ENCODE results near the gene RASAL1.

The RASAL1 gene

DNA sequence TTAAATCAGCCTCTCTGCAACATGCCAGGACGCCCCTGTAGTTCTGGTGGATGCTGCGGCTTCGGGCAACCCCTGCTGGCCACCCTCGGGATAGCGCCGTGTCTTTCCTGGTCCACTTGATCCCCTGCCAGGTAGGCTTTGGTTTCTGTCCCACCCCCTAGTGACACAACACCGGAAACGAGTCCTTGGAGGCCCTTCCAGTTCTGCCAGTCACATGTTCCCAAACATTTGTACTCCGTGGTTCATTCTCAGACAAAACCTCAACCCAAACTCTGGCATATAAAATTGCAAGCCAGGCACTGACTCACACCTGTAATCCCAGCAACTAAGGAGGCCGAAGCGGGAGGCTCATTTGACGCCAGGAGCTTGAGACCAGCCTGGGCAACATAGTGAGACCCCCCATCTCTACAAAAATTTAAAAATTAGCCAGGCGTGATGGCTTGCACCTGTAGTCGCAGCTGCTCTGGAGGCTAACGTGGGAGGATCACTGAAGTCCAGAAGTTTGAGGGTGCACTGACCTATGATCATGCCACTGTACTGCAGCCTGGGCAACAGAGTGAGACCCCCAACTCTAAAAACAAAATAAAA, 37.0 kb downstream of the RASAL1 start (continued):
- TF ChIP-seq HOXD13 (CRISPR knock-in tag; IDR thresholded peaks at IDR 0.05; ENCODE audit: borderline replicate concordance) (no peak), ZNF555 (tag by site-specific recombination; conservative IDR thresholded peaks at IDR 0.05) (no peak), SP2 (tag by site-specific recombination; IDR thresholded peaks at IDR 0.05) (peak; percentile 50; the same call in 1 of the 2 replicates), ZSCAN23 (tag by site-specific recombination; IDR thresholded peaks at IDR 0.05) (no peak), ZNF623 (tag by site-specific recombination; IDR thresholded peaks at IDR 0.05) (no peak), KLF8 (tag by site-specific recombination; IDR thresholded peaks at IDR 0.05) (peak; percentile 50; the same call in 1 of the 2 replicates), ZNF350 (tag by site-specific recombination; IDR thresholded peaks at IDR 0.05) (no peak), ZNF416 (tag by site-specific recombination; IDR thresholded peaks at IDR 0.05) (no peak), SP3 (tag by site-specific recombination; IDR thresholded peaks at IDR 0.05) (peak; percentile 68), ZNF677 (tag by site-specific recombination; IDR thresholded peaks at IDR 0.05) (no peak), FEZF1 (tag by site-specific recombination; IDR thresholded peaks at IDR 0.05) (no peak), GLI4 (tag by site-specific recombination; IDR thresholded peaks at IDR 0.05) (no peak), ZBTB1 (tag by site-specific recombination; IDR thresholded peaks at IDR 0.05) (no peak), YY2 (tag by site-specific recombination; IDR thresholded peaks at IDR 0.05) (no peak), ZNF175 (tag by site-specific recombination; IDR thresholded peaks at IDR 0.05) (no peak), ZNF426 (tag by site-specific recombination; IDR thresholded peaks at IDR 0.05) (no peak), SCRT2 (tag by site-specific recombination; IDR thresholded peaks at IDR 0.05) (no peak), TCF7L2 (IDR thresholded peaks at IDR 0.05; ENCODE audit: borderline replicate concordance, low read depth, low read length) (no peak), KLF16 (tag by site-specific recombination; IDR thresholded peaks at IDR 0.05) (no peak), ZNF514 (tag by site-specific recombination; IDR thresholded peaks at IDR 0.05) (no peak), ZNF660 (tag by site-specific recombination; IDR thresholded peaks at IDR 0.05) (0 out of 2 replicates have a peak, but pooled peaks have one; percentile 3), ZNF837 (tag by site-specific recombination; IDR thresholded peaks at IDR 0.05) (no peak), ZIC2 (tag by site-specific recombination; IDR thresholded peaks at IDR 0.05) (peak; percentile 72), ZNF843 (tag by site-specific recombination; IDR thresholded peaks at IDR 0.05) (no peak), ZNF785 (tag by site-specific recombination; IDR thresholded peaks at IDR 0.05) (0 out of 2 replicates have a peak, but pooled peaks have one; percentile 37), ZNF544 (tag by site-specific recombination; IDR thresholded peaks at IDR 0.05) (no peak), ZSCAN16 (tag by site-specific recombination; IDR thresholded peaks at IDR 0.05) (no peak), ZNF560 (tag by site-specific recombination; IDR thresholded peaks at IDR 0.05; ENCODE audit: borderline replicate concordance) (no peak), ZNF37A (tag by site-specific recombination; IDR thresholded peaks at IDR 0.05) (no peak), KLF7 (tag by site-specific recombination; IDR thresholded peaks at IDR 0.05; ENCODE audit: borderline replicate concordance) (no peak), ZNF155 (tag by site-specific recombination; IDR thresholded peaks at IDR 0.05) (no peak), ZNF701 (tag by site-specific recombination; IDR thresholded peaks at IDR 0.05) (no peak), GLIS2 (tag by site-specific recombination; IDR thresholded peaks at IDR 0.05) (peak; percentile 48), HOXC10 (CRISPR knock-in tag; IDR thresholded peaks at IDR 0.05) (no peak), KLF1 (tag by site-specific recombination; IDR thresholded peaks at IDR 0.05) (no peak), ZNF549 (tag by site-specific recombination; IDR thresholded peaks at IDR 0.05) (no peak), ZFP41 (tag by site-specific recombination; IDR thresholded peaks at IDR 0.05; ENCODE audit: borderline replicate concordance) (no peak), ZNF670 (tag by site-specific recombination; IDR thresholded peaks at IDR 0.05; ENCODE audit: low read depth) (no peak)
- TF ChIP-seq, protein P1, sequence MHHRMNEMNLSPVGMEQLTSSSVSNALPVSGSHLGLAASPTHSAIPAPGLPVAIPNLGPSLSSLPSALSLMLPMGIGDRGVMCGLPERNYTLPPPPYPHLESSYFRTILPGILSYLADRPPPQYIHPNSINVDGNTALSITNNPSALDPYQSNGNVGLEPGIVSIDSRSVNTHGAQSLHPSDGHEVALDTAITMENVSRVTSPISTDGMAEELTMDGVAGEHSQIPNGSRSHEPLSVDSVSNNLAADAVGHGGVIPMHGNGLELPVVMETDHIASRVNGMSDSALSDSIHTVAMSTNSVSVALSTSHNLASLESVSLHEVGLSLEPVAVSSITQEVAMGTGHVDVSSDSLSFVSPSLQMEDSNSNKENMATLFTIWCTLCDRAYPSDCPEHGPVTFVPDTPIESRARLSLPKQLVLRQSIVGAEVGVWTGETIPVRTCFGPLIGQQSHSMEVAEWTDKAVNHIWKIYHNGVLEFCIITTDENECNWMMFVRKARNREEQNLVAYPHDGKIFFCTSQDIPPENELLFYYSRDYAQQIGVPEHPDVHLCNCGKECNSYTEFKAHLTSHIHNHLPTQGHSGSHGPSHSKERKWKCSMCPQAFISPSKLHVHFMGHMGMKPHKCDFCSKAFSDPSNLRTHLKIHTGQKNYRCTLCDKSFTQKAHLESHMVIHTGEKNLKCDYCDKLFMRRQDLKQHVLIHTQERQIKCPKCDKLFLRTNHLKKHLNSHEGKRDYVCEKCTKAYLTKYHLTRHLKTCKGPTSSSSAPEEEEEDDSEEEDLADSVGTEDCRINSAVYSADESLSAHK (tag by site-specific recombination; IDR thresholded peaks at IDR 0.05), result no peak
- TF ChIP-seq, protein P2, sequence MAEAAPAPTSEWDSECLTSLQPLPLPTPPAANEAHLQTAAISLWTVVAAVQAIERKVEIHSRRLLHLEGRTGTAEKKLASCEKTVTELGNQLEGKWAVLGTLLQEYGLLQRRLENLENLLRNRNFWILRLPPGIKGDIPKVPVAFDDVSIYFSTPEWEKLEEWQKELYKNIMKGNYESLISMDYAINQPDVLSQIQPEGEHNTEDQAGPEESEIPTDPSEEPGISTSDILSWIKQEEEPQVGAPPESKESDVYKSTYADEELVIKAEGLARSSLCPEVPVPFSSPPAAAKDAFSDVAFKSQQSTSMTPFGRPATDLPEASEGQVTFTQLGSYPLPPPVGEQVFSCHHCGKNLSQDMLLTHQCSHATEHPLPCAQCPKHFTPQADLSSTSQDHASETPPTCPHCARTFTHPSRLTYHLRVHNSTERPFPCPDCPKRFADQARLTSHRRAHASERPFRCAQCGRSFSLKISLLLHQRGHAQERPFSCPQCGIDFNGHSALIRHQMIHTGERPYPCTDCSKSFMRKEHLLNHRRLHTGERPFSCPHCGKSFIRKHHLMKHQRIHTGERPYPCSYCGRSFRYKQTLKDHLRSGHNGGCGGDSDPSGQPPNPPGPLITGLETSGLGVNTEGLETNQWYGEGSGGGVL (tag by site-specific recombination; IDR thresholded peaks at IDR 0.05), result no peak
